NCI-H2227 treated with DMSO at 0.1 percent for 48 hours (cell line): Measurements from ENCODE around the gene SIK3.
A peak's percentile ranks its signal among the peaks of the same experiment; 100 is the strongest.

Experiments
- DNase-seq: peaks from one replicate; lab custom pipeline; 2025; lab: John Stamatoyannopoulos, UW

SIK3 gene

GRCh38 chr11:116930586-116930985, 167.6 kb downstream of the SIK3 start:
- DNase-seq, result no peak

GRCh38 chr11:116930177-116930576, 168.1 kb downstream of the SIK3 start:
- peak; percentile 6 for DNase-seq

GRCh38 chr11:116929414-116930090, 168.7 kb downstream of the SIK3 start:
- no peak for DNase-seq

- no peak for DNase-seq
Measured at GRCh38 chr11:116928845-116929244, 169.4 kb downstream of the SIK3 start.

GRCh38 chr11:116928102-116928777, 170.0 kb downstream of the SIK3 start:
- no peak for DNase-seq

- DNase-seq, result no peak
Measured at GRCh38 chr11:116927163-116927974, 170.9 kb downstream of the SIK3 start.

- no peak for DNase-seq
Measured at GRCh38 chr11:116925050-116925449, 173.2 kb downstream of the SIK3 start.

- DNase-seq, result no peak
Measured at GRCh38 chr11:116918925-116919655, 179.1 kb downstream of the SIK3 start.

GRCh38 chr11:116917632-116918031, 180.6 kb downstream of the SIK3 start:
- DNase-seq, result no peak

- no peak for DNase-seq
Measured at GRCh38 chr11:116916886-116917285, 181.3 kb downstream of the SIK3 start.

- DNase-seq, result no peak
Measured at GRCh38 chr11:116916052-116916451, 182.2 kb downstream of the SIK3 start.

GRCh38 chr11:116913000-116913399, 185.2 kb downstream of the SIK3 start:
- DNase-seq, result no peak

- no peak for DNase-seq
Measured at GRCh38 chr11:116911976-116912734, 186.1 kb downstream of the SIK3 start.

- DNase-seq, result no peak
Measured at GRCh38 chr11:116910847-116911246, 187.4 kb downstream of the SIK3 start.

GRCh38 chr11:116910378-116910777, 187.8 kb downstream of the SIK3 start:
- no peak for DNase-seq

GRCh38 chr11:116909245-116909644, 189.0 kb downstream of the SIK3 start:
- DNase-seq, result no peak

GRCh38 chr11:116906479-116906878, 191.7 kb downstream of the SIK3 start:
- no peak for DNase-seq

GRCh38 chr11:116903090-116903489, 195.1 kb downstream of the SIK3 start:
- DNase-seq, result no peak

- DNase-seq, result no peak
Measured at GRCh38 chr11:116901964-116902688, 196.1 kb downstream of the SIK3 start.

GRCh38 chr11:116901211-116901610, 197.0 kb downstream of the SIK3 start:
- DNase-seq, result no peak

- DNase-seq, result no peak
Measured at GRCh38 chr11:116896211-116896610, 202.0 kb downstream of the SIK3 start.
